Activated CD8-positive, alpha-beta memory T cell treated with anti-CD3 and anti-CD28 coated beads, Interleukin-2, amount 10 ng/mL, durations not matched to agents 7 days and 5 days (primary cell): ENCODE data around the gene PAQR8. TPM values are rescaled to one million over a fixed set of nuclear protein-coding genes. Genes with fewer than 3 reads are reported as not detected.

ENCODE experiments used
- ATAC-seq: fragments of 150-1000 bp; cut with Tn5 transposase; one replicate; pipeline ENCODE4 v1.10.0; 2021; ENCODE audit warnings: moderate library complexity
- CTCF ChIA-PET: fragments of 350-600 bp; sonication (Branson Sonifier 250); formaldehyde crosslinking; loops from one replicate; lab custom pipeline; 2021; ENCODE audit warnings: antibody characterized with exemption; lab: Charles Lee
- DNase-seq: peaks from one replicate; pipeline ENCODE4 v3.0.0-alpha.2; 2020
- H3K27ac Mint-ChIP-seq: one replicate; pipeline ENCODE4 v1.8.0; 2021; ENCODE audit warnings: mild to moderate bottlenecking, mixed read lengths
- H3K27me3 Mint-ChIP-seq: one replicate; pipeline ENCODE4 v1.8.0; 2021; ENCODE audit warnings: mixed read lengths
- H3K36me3 Mint-ChIP-seq: one replicate; pipeline ENCODE4 v1.8.0; 2021; ENCODE audit warnings: mild to moderate bottlenecking, mixed read lengths
- H3K4me1 Mint-ChIP-seq: one replicate; pipeline ENCODE4 v1.8.0; 2021; ENCODE audit warnings: mixed read lengths
- H3K4me3 Mint-ChIP-seq: one replicate; pipeline ENCODE4 v1.8.0; 2021; ENCODE audit warnings: mild to moderate bottlenecking, moderate library complexity, mixed read lengths
- H3K9me3 Mint-ChIP-seq: one replicate; pipeline ENCODE4 v1.8.0; 2022; ENCODE audit warnings: low read depth, mixed read lengths
- total RNA-seq, 2 experiments: library from RNA; stranded (reverse); gene quantifications; one replicate each; pipeline ENCODE4 v1.2.3, GENCODE V29; 2021

The PAQR8 gene
- 10 to 100 TPM; 12.1 to 12.5 TPM for total RNA-seq

- H3K27ac Mint-ChIP-seq: peak within 1 kb of the TSS; percentile 88
- H3K27me3 Mint-ChIP-seq: no peaks in the 10 kb centered on the region
- peaks cover 23% of the 10 kb centered on the region for H3K4me1 Mint-ChIP-seq
- H3K9me3 Mint-ChIP-seq: no peaks in the 10 kb centered on the region
- ATAC-seq: peak; percentile 92
- H3K36me3 Mint-ChIP-seq: peaks cover 16% of the 10 kb centered on the region
- peak; percentile 80 for DNase-seq
- H3K4me3 Mint-ChIP-seq: peak within 1 kb of the TSS; percentile 98
- CTCF ChIA-PET: interaction anchor here (0.7 to 4.2 kb wide), 32 partner anchors 8 to 301 kb away, joined by 3 to 71 read pairs (median 4); partner anchors contain the start of genes EFHC1, MCM3 and TRAM2
Measured at GRCh38 chr6:52361945-52362442, at the start of gene PAQR8. Gene PAQR8, plus strand, starts transcription at chr6:52362151. Its CDS starts 41,063 bp downstream, at chr6:52403214.

- H3K9me3 Mint-ChIP-seq: no peaks in the 10 kb centered on the region
- DNase-seq (no peak), ATAC-seq (no peak)
- peaks cover 15% of the 10 kb centered on the region for H3K4me1 Mint-ChIP-seq
- CTCF ChIA-PET: interaction anchor here (1.6 kb wide), 1 partner anchor 27 kb away, joined by 8 read pairs; the partner anchor contains the start of gene MCM3
- H3K27me3 Mint-ChIP-seq: no peaks in the 10 kb centered on the region
- H3K27ac Mint-ChIP-seq: no peak overlapping the region
- H3K36me3 Mint-ChIP-seq: no peaks in the 10 kb centered on the region
- H3K4me3 Mint-ChIP-seq: no peak overlapping the region
Measured at GRCh38 chr6:52312461-52312860, 49.5 kb upstream of the PAQR8 start.

- H3K27ac Mint-ChIP-seq: no peak overlapping the region
- no peaks in the 10 kb centered on the region for H3K9me3 Mint-ChIP-seq
- H3K4me3 Mint-ChIP-seq: no peak overlapping the region
- no peaks in the 10 kb centered on the region for H3K36me3 Mint-ChIP-seq
- DNase-seq (no peak), ATAC-seq (no peak)
- peaks cover 15% of the 10 kb centered on the region for H3K4me1 Mint-ChIP-seq
- H3K27me3 Mint-ChIP-seq: no peaks in the 10 kb centered on the region
- CTCF ChIA-PET: no interaction called here
Measured at GRCh38 chr6:52314752-52315151, 47.2 kb upstream of the PAQR8 start.

- Mint-ChIP-seq H3K4me3 (no peak overlapping the region), H3K36me3 (no peaks in the 10 kb centered on the region), H3K27ac (no peak overlapping the region), H3K4me1 (peaks cover 15% of the 10 kb centered on the region), H3K9me3 (no peaks in the 10 kb centered on the region), H3K27me3 (peaks cover 3% of the 10 kb centered on the region)
- CTCF ChIA-PET: no interaction called here
- no peak for DNase-seq
- ATAC-seq: no peak
Measured at GRCh38 chr6:52317211-52317610, 44.7 kb upstream of the PAQR8 start.

- CTCF ChIA-PET: no interaction called here
- Mint-ChIP-seq H3K4me1 (peaks cover 15% of the 10 kb centered on the region), H3K27ac (peak overlapping the region; percentile 30), H3K36me3 (no peaks in the 10 kb centered on the region), H3K9me3 (no peaks in the 10 kb centered on the region), H3K27me3 (peaks cover 3% of the 10 kb centered on the region), H3K4me3 (no peak overlapping the region)
- ATAC-seq: peak; percentile 91
- no peak for DNase-seq
Measured at GRCh38 chr6:52317841-52318581, 43.9 kb upstream of the PAQR8 start.

- no peaks in the 10 kb centered on the region for H3K4me1 Mint-ChIP-seq
- H3K36me3 Mint-ChIP-seq: no peaks in the 10 kb centered on the region
- H3K27me3 Mint-ChIP-seq: peaks cover 3% of the 10 kb centered on the region
- no peak overlapping the region for H3K4me3 Mint-ChIP-seq
- CTCF ChIA-PET: no interaction called here
- H3K27ac Mint-ChIP-seq: no peak overlapping the region
- no peak for ATAC-seq
- DNase-seq: no peak
- H3K9me3 Mint-ChIP-seq: no peaks in the 10 kb centered on the region
Measured at GRCh38 chr6:52324189-52324588, 37.8 kb upstream of the PAQR8 start.

GRCh38 chr6:52325695-52326471 is 36.1 kb upstream of the PAQR8 start:
- DNase-seq (no peak), ATAC-seq (no peak)
- no peak overlapping the region for H3K27ac Mint-ChIP-seq
- no peaks in the 10 kb centered on the region for H3K9me3 Mint-ChIP-seq
- no peaks in the 10 kb centered on the region for H3K4me1 Mint-ChIP-seq
- CTCF ChIA-PET: interaction anchor here (1.3 kb wide), 2 partner anchors 12 to 15 kb away, joined by 3 to 5 read pairs; no protein-coding TSS in a partner anchor
- no peaks in the 10 kb centered on the region for H3K36me3 Mint-ChIP-seq
- H3K4me3 Mint-ChIP-seq: no peak overlapping the region
- peaks cover 3% of the 10 kb centered on the region for H3K27me3 Mint-ChIP-seq

- no peak overlapping the region for H3K4me3 Mint-ChIP-seq
- ATAC-seq (no peak), DNase-seq (no peak)
- no peaks in the 10 kb centered on the region for H3K27me3 Mint-ChIP-seq
- no peak overlapping the region for H3K27ac Mint-ChIP-seq
- no peaks in the 10 kb centered on the region for H3K9me3 Mint-ChIP-seq
- H3K4me1 Mint-ChIP-seq: no peaks in the 10 kb centered on the region
- no peaks in the 10 kb centered on the region for H3K36me3 Mint-ChIP-seq
- CTCF ChIA-PET: interaction anchor here (1.2 to 1.3 kb wide), 3 partner anchors 11 to 16 kb away, joined by 3 to 5 read pairs (median 3); no protein-coding TSS in a partner anchor
Measured at GRCh38 chr6:52326540-52327364, 35.2 kb upstream of the PAQR8 start.

GRCh38 chr6:52328303-52328662 is 33.7 kb upstream of the PAQR8 start:
- no peaks in the 10 kb centered on the region for H3K9me3 Mint-ChIP-seq
- ATAC-seq: no peak

GRCh38 chr6:52328729-52329128 is 33.2 kb upstream of the PAQR8 start:
- Mint-ChIP-seq H3K4me1 (peaks cover 5% of the 10 kb centered on the region), H3K27me3 (no peaks in the 10 kb centered on the region)
- CTCF ChIA-PET: no interaction called here

More at GRCh38 chr6:52328303-52328662, 33.7 kb upstream of the PAQR8 start:
- Mint-ChIP-seq H3K4me3 (no peak overlapping the region), H3K4me1 (peaks cover under 1% of the 10 kb centered on the region), H3K27me3 (no peaks in the 10 kb centered on the region), H3K27ac (no peak overlapping the region), H3K36me3 (no peaks in the 10 kb centered on the region)
- CTCF ChIA-PET: interaction anchor here (1.2 kb wide), 1 partner anchor 10 kb away, joined by 3 read pairs; no protein-coding TSS in a partner anchor
- no peak for DNase-seq

GRCh38 chr6:52330470-52330869 is 31.5 kb upstream of the PAQR8 start:
- ATAC-seq (no peak), DNase-seq (no peak)
- Mint-ChIP-seq H3K27ac (no peak overlapping the region), H3K27me3 (no peaks in the 10 kb centered on the region), H3K9me3 (no peaks in the 10 kb centered on the region), H3K4me3 (no peak overlapping the region), H3K4me1 (peaks cover 14% of the 10 kb centered on the region), H3K36me3 (no peaks in the 10 kb centered on the region)
- CTCF ChIA-PET: interaction anchor here (1.2 to 1.6 kb wide), 2 partner anchors 12 to 14 kb away, joined by 3 to 4 read pairs; no protein-coding TSS in a partner anchor

More at GRCh38 chr6:52328729-52329128, 33.2 kb upstream of the PAQR8 start:
- DNase-seq: no peak
- Mint-ChIP-seq H3K27ac (no peak overlapping the region), H3K9me3 (no peaks in the 10 kb centered on the region), H3K36me3 (no peaks in the 10 kb centered on the region), H3K4me3 (no peak overlapping the region)
- no peak for ATAC-seq

- Mint-ChIP-seq H3K4me1 (peaks cover 20% of the 10 kb centered on the region), H3K27ac (no peak overlapping the region), H3K9me3 (no peaks in the 10 kb centered on the region), H3K27me3 (no peaks in the 10 kb centered on the region), H3K36me3 (no peaks in the 10 kb centered on the region), H3K4me3 (no peak overlapping the region)
- ATAC-seq (no peak), DNase-seq (no peak)
- CTCF ChIA-PET: interaction anchor here (0.7 kb wide), 1 partner anchor 30 kb away, joined by 3 read pairs; the partner anchor contains the start of gene PAQR8
Measured at GRCh38 chr6:52331793-52332457, 30.0 kb upstream of the PAQR8 start.
